PFSK-1 (cell line): ENCODE measurements around the gene TNPO3.

Experiments used
- POLR2AphosphoS5 ChIP-seq: IDR thresholded peaks from 2 replicates; pipeline ENCODE4 v1.6.1; 2012; ENCODE audit warnings: low read depth, mild to moderate bottlenecking, control low read depth, low read length, moderate library complexity
- REST ChIP-seq, 2 experiments: IDR thresholded peaks; 2 replicates each; pipeline versions ENCODE4 v1.6.1 to v1.8.0; 2011 to 2012; ENCODE audit warnings: low read depth in 2 of 2, low read length in 2 of 2, control low read depth in 1 of 2, inconsistent platforms in 1 of 2, mild to moderate bottlenecking in 1 of 2, moderate library complexity in 1 of 2; ENCODE audit not compliant: insufficient read depth in 1 of 2

DNA sequence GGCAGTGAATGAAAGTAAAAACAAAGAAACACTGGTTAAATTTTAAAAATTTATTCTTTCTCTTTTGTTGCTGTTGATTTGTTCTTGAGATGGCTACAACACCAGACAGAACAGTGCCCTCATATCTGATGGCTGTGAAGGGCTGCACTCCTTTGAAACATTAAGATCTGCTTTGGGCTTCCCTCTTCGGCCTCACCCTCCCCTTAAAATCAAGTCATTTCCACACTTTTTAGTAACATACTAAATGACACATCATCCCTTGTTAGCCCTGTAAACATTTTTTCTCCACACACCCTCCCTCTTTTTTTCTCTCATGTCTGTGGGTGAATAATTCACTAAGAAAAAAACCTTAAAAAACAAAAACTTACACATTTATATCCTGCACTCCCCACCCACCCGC is 100.8 kb downstream of the TNPO3 start:
- TF ChIP-seq REST (IDR thresholded peaks at IDR 0.05; ENCODE audit: insufficient read depth in 1 of 2, low read depth in 2 of 2, low read length in 2 of 2) (no peak), POLR2AphosphoS5 (no peak)
